ENCODE data around the gene PLA2G4A. TPM values are rescaled to one million over a fixed set of nuclear protein-coding genes. Genes with fewer than 3 reads are reported as not detected.

Gene PLA2G4A
- total and polyA plus RNA-seq, 5 donors from 2014 or later, result not detected

GRCh38 chr1:186843931-186844330 is 15.2 kb downstream of the PLA2G4A start:
- no peak overlapping the region for H3K4me3 ChIP-seq (ENCODE audit: low read depth, low read length)
- no peak overlapping the region for H3K4me3 Mint-ChIP-seq
- ATAC-seq (ENCODE audit: low read depth in 2 of 2), result no peak
- no peaks in the 10 kb centered on the region for H3K27me3 ChIP-seq (ENCODE audit: control insufficient read depth, insufficient read depth, low read length)
- DNase-seq, result no peak
- H3K4me1 Mint-ChIP-seq, result no peaks in the 10 kb centered on the region
- no peaks in the 10 kb centered on the region for H3K27me3 Mint-ChIP-seq
- H3K4me1 ChIP-seq (ENCODE audit: control insufficient read depth, insufficient read depth, low read length, poor library complexity, severe bottlenecking), result no peaks in the 10 kb centered on the region
- H3K9me3 Mint-ChIP-seq, result peaks cover 0 to 2% (median 0%) of the 10 kb centered on the region in 7 donors
- no peak overlapping the region for H3K27ac ChIP-seq (ENCODE audit: insufficient read depth, low read length, poor library complexity, severe bottlenecking)
- H3K36me3 ChIP-seq (ENCODE audit: control insufficient read depth, insufficient read depth, low read length), result no peaks in the 10 kb centered on the region
- no peaks in the 10 kb centered on the region for H3K36me3 Mint-ChIP-seq
- no peak overlapping the region for H3K27ac Mint-ChIP-seq
- H3K9me3 ChIP-seq (ENCODE audit: control insufficient read depth in 2 of 2, low read length in 2 of 2), result no peaks in the 10 kb centered on the region

GRCh38 chr1:186845576-186846210 is 16.9 kb downstream of the PLA2G4A start:
- DNase-seq, result no peak
- no peak overlapping the region for H3K4me3 ChIP-seq (ENCODE audit: low read depth, low read length)
- H3K4me1 ChIP-seq (ENCODE audit: control insufficient read depth, insufficient read depth, low read length, poor library complexity, severe bottlenecking), result no peaks in the 10 kb centered on the region
- H3K9me3 Mint-ChIP-seq, result peaks cover 0 to 2% (median 0%) of the 10 kb centered on the region in 7 donors
- no peak overlapping the region for H3K27ac ChIP-seq (ENCODE audit: insufficient read depth, low read length, poor library complexity, severe bottlenecking)
- no peaks in the 10 kb centered on the region for H3K27me3 Mint-ChIP-seq
- H3K36me3 Mint-ChIP-seq, result no peaks in the 10 kb centered on the region
- no peaks in the 10 kb centered on the region for H3K36me3 ChIP-seq (ENCODE audit: control insufficient read depth, insufficient read depth, low read length)
- no peak overlapping the region for H3K27ac Mint-ChIP-seq
- no peaks in the 10 kb centered on the region for H3K27me3 ChIP-seq (ENCODE audit: control insufficient read depth, insufficient read depth, low read length)
- no peak overlapping the region for H3K4me3 Mint-ChIP-seq
- H3K9me3 ChIP-seq (ENCODE audit: control insufficient read depth in 2 of 2, low read length in 2 of 2), result no peaks in the 10 kb centered on the region
- ATAC-seq (ENCODE audit: low read depth in 2 of 2), result no peak
- no peaks in the 10 kb centered on the region for H3K4me1 Mint-ChIP-seq

DNA sequence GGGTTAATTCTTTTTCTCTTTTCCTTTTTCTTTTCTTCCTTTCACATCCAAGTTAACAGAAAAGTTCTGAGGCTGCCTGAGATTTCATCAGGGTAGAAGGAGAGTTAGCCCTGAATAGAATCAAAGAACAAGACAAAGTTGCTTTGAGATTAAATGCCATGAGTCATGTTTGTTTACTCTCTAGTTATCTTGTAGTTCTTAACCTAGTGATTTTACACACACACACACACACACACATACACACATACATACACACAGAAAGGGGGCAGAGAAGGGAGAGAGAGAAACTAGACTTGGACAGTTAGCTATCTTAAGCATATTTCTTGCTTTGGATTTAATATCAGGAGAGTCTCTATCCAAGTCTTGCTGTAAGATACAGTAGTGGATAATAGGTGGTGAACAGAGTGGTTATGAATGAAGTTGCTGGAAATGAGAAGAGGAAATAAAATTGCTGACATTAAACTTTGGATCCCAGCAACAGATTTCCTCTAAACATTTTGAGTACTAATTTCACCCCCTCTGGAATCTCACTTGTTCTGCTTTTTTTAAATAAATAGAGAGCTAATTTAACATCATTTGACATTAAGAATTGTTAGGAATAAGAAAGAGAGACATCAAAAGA is 19.9 kb downstream of the PLA2G4A start:
- no peak for DNase-seq
- Mint-ChIP-seq H3K27ac (no peak overlapping the region), H3K4me3 (no peak overlapping the region)

DNA sequence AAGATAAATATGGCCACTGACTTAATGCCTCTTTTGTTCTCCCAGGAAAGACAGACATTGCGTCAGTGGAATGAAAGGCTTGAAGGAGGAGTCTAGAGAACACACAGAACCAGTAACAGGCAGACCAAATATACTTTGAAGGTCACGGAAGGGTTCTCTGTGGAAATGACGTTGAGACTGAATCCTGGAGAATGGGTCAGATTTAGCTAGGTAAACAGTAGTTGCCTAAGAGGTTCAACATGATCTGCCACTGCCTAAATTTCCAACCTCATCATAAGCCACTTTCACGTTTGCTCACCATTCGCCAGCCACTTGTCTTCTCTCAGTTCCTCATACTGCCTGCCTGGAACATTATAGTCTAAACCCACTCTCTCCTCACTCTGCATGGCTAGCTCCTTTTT is 20.5 kb downstream of the PLA2G4A start:
- H3K27me3 Mint-ChIP-seq, result peaks cover 5% of the 10 kb centered on the region
- Histone ChIP-seq H3K36me3 (ENCODE audit: control insufficient read depth, insufficient read depth, low read length) (no peaks in the 10 kb centered on the region), H3K4me3 (ENCODE audit: low read depth, low read length) (no peak overlapping the region), H3K27ac (ENCODE audit: insufficient read depth, low read length, poor library complexity, severe bottlenecking) (no peak overlapping the region), H3K27me3 (ENCODE audit: control insufficient read depth, insufficient read depth, low read length) (no peaks in the 10 kb centered on the region), H3K4me1 (ENCODE audit: control insufficient read depth, insufficient read depth, low read length, poor library complexity, severe bottlenecking) (no peaks in the 10 kb centered on the region), H3K9me3 (ENCODE audit: control insufficient read depth in 2 of 2, low read length in 2 of 2) (no peaks in the 10 kb centered on the region)
- no peaks in the 10 kb centered on the region for H3K36me3 Mint-ChIP-seq
- no peak overlapping the region for H3K4me3 Mint-ChIP-seq
- peak overlapping the region in 1 of 3 donors; percentile 86 for H3K27ac Mint-ChIP-seq
- no peak for DNase-seq
- H3K9me3 Mint-ChIP-seq, result peaks cover 0 to 2% (median 0%) of the 10 kb centered on the region in 7 donors
- no peak for ATAC-seq (ENCODE audit: low read depth in 2 of 2)
- no peaks in the 10 kb centered on the region for H3K4me1 Mint-ChIP-seq

More for the DNA sequence above, 19.9 kb downstream of the PLA2G4A start:
- Histone ChIP-seq H3K4me3 (ENCODE audit: low read depth, low read length) (no peak overlapping the region), H3K27me3 (ENCODE audit: control insufficient read depth, insufficient read depth, low read length) (no peaks in the 10 kb centered on the region), H3K4me1 (ENCODE audit: control insufficient read depth, insufficient read depth, low read length, poor library complexity, severe bottlenecking) (no peaks in the 10 kb centered on the region), H3K36me3 (ENCODE audit: control insufficient read depth, insufficient read depth, low read length) (no peaks in the 10 kb centered on the region), H3K27ac (ENCODE audit: insufficient read depth, low read length, poor library complexity, severe bottlenecking) (no peak overlapping the region), H3K9me3 (ENCODE audit: control insufficient read depth in 2 of 2, low read length in 2 of 2) (no peaks in the 10 kb centered on the region)
- H3K4me1 Mint-ChIP-seq, result no peaks in the 10 kb centered on the region
- H3K27me3 Mint-ChIP-seq, result peaks cover 5% of the 10 kb centered on the region
- ATAC-seq (ENCODE audit: low read depth in 2 of 2), result no peak
- H3K9me3 Mint-ChIP-seq, result peaks cover 0 to 2% (median 0%) of the 10 kb centered on the region in 7 donors
- H3K36me3 Mint-ChIP-seq, result no peaks in the 10 kb centered on the region

- no peak overlapping the region for H3K4me3 Mint-ChIP-seq
- ATAC-seq (ENCODE audit: low read depth in 2 of 2) (no peak), DNase-seq (no peak)
- no peaks in the 10 kb centered on the region for H3K36me3 Mint-ChIP-seq
- peaks cover 5% of the 10 kb centered on the region for H3K27me3 Mint-ChIP-seq
- Histone ChIP-seq H3K36me3 (ENCODE audit: control insufficient read depth, insufficient read depth, low read length) (no peaks in the 10 kb centered on the region), H3K9me3 (ENCODE audit: control insufficient read depth in 2 of 2, low read length in 2 of 2) (no peaks in the 10 kb centered on the region), H3K27ac (ENCODE audit: insufficient read depth, low read length, poor library complexity, severe bottlenecking) (no peak overlapping the region), H3K4me1 (ENCODE audit: control insufficient read depth, insufficient read depth, low read length, poor library complexity, severe bottlenecking) (no peaks in the 10 kb centered on the region), H3K27me3 (ENCODE audit: control insufficient read depth, insufficient read depth, low read length) (no peaks in the 10 kb centered on the region), H3K4me3 (ENCODE audit: low read depth, low read length) (no peak overlapping the region)
- H3K4me1 Mint-ChIP-seq, result no peaks in the 10 kb centered on the region
- H3K27ac Mint-ChIP-seq, result no peak overlapping the region
- peaks cover 0 to 2% (median 0%) of the 10 kb centered on the region in 7 donors for H3K9me3 Mint-ChIP-seq
These were observed 21.1 kb downstream of the PLA2G4A start for GRCh38 chr1:186849826-186850225.

DNA sequence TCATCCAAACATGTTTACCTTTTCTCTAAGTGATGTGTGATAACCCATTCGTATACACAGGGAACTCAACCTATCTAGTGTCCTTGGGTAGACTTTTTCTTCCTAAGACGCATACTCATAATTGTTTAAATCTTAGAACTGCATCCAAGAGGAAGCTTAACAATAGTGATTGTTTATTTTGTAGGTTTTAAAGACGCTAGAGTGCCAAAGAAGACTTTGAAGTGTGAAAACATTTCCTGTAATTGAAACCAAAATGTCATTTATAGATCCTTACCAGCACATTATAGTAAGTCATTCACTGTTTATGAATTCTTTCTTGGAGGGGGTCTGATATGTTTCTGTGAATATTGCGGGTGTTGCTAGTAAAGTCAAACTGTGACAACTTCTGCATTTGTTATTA is 25.4 kb downstream of the PLA2G4A start:
- Mint-ChIP-seq H3K27me3 (peaks cover 5% of the 10 kb centered on the region), H3K36me3 (no peaks in the 10 kb centered on the region), H3K9me3 (peaks cover 0 to 2% (median 0%) of the 10 kb centered on the region in 7 donors), H3K27ac (no peak overlapping the region), H3K4me1 (no peaks in the 10 kb centered on the region), H3K4me3 (no peak overlapping the region)
- Histone ChIP-seq H3K4me1 (ENCODE audit: control insufficient read depth, insufficient read depth, low read length, poor library complexity, severe bottlenecking) (no peaks in the 10 kb centered on the region), H3K27me3 (ENCODE audit: control insufficient read depth, insufficient read depth, low read length) (no peaks in the 10 kb centered on the region), H3K27ac (ENCODE audit: insufficient read depth, low read length, poor library complexity, severe bottlenecking) (no peak overlapping the region), H3K4me3 (ENCODE audit: low read depth, low read length) (no peak overlapping the region), H3K36me3 (ENCODE audit: control insufficient read depth, insufficient read depth, low read length) (no peaks in the 10 kb centered on the region), H3K9me3 (ENCODE audit: control insufficient read depth in 2 of 2, low read length in 2 of 2) (no peaks in the 10 kb centered on the region)
- DNase-seq (no peak), ATAC-seq (ENCODE audit: low read depth in 2 of 2) (no peak)

- peaks cover 0 to 2% (median 0%) of the 10 kb centered on the region in 7 donors for H3K9me3 Mint-ChIP-seq
- Histone ChIP-seq H3K4me3 (ENCODE audit: low read depth, low read length) (no peak overlapping the region), H3K27me3 (ENCODE audit: control insufficient read depth, insufficient read depth, low read length) (no peaks in the 10 kb centered on the region), H3K4me1 (ENCODE audit: control insufficient read depth, insufficient read depth, low read length, poor library complexity, severe bottlenecking) (no peaks in the 10 kb centered on the region), H3K27ac (ENCODE audit: insufficient read depth, low read length, poor library complexity, severe bottlenecking) (no peak overlapping the region), H3K9me3 (ENCODE audit: control insufficient read depth in 2 of 2, low read length in 2 of 2) (no peaks in the 10 kb centered on the region), H3K36me3 (ENCODE audit: control insufficient read depth, insufficient read depth, low read length) (no peaks in the 10 kb centered on the region)
- no peaks in the 10 kb centered on the region for H3K36me3 Mint-ChIP-seq
- H3K4me1 Mint-ChIP-seq, result no peaks in the 10 kb centered on the region
- ATAC-seq (ENCODE audit: low read depth in 2 of 2) (no peak), DNase-seq (no peak)
- no peak overlapping the region for H3K4me3 Mint-ChIP-seq
- H3K27me3 Mint-ChIP-seq, result no peaks in the 10 kb centered on the region
- H3K27ac Mint-ChIP-seq, result no peak overlapping the region
These were observed 30.2 kb downstream of the PLA2G4A start for GRCh38 chr1:186858923-186859322.

DNA sequence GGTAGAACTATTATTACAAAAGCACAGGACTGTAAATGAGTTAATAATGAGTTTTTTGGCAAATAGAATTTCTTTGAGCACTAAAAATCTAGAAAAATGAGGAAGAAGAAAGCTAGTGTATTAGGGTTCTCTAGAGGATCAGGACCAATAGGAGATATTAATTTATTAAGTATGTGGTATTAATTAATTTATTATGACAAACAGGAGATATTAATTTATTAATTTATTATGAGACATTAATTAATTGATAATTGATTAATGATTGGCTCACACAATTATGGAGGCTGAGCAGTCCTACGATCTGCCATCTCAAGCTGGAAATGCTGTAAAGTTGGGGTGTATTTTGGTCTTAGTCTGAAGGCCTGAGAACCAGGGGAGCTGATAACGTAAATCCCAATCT is 31.2 kb downstream of the PLA2G4A start:
- Histone ChIP-seq H3K4me1 (ENCODE audit: control insufficient read depth, insufficient read depth, low read length, poor library complexity, severe bottlenecking) (no peaks in the 10 kb centered on the region), H3K27ac (ENCODE audit: insufficient read depth, low read length, poor library complexity, severe bottlenecking) (no peak overlapping the region), H3K36me3 (ENCODE audit: control insufficient read depth, insufficient read depth, low read length) (no peaks in the 10 kb centered on the region), H3K27me3 (ENCODE audit: control insufficient read depth, insufficient read depth, low read length) (no peaks in the 10 kb centered on the region), H3K9me3 (ENCODE audit: control insufficient read depth in 2 of 2, low read length in 2 of 2) (no peaks in the 10 kb centered on the region), H3K4me3 (ENCODE audit: low read depth, low read length) (no peak overlapping the region)
- DNase-seq, result no peak
- ATAC-seq (ENCODE audit: low read depth in 2 of 2), result no peak
- no peaks in the 10 kb centered on the region for H3K4me1 Mint-ChIP-seq
- H3K36me3 Mint-ChIP-seq, result no peaks in the 10 kb centered on the region
- H3K27me3 Mint-ChIP-seq, result no peaks in the 10 kb centered on the region
- peaks cover 0 to 2% (median 0%) of the 10 kb centered on the region in 7 donors for H3K9me3 Mint-ChIP-seq
- no peak overlapping the region for H3K27ac Mint-ChIP-seq
- no peak overlapping the region for H3K4me3 Mint-ChIP-seq
